ENCODE measurements around the gene REEP3.
A peak's percentile ranks its signal among the peaks of the same experiment; 100 is the strongest.

Gene REEP3

DNA sequence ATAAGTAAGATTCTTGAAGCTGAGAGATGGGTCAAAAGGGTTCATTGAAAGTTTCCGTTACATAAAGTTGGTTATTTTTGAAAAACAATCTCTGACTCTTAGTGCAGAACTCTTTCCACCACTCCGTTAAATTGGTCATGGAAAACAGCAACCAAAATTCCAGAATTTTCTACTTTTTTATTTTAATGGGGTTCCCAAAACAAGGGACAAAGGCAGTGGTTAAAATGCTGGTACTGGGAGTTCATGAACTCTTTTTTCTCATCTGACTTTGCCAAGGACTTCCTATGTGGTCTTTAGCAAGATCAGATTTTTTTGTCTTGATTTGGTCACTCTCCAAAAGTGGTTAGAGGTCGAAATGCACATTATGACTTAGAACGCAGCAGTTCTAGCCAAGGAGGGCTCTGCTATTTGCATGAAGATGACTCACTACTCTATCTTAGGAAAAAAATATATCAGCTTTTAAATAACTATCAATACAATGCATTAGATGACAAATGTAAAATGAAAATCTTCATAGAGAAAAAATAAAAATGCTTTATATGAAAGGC, 145.7 kb downstream of the REEP3 start:
- TF ChIP-seq, protein P1, sequence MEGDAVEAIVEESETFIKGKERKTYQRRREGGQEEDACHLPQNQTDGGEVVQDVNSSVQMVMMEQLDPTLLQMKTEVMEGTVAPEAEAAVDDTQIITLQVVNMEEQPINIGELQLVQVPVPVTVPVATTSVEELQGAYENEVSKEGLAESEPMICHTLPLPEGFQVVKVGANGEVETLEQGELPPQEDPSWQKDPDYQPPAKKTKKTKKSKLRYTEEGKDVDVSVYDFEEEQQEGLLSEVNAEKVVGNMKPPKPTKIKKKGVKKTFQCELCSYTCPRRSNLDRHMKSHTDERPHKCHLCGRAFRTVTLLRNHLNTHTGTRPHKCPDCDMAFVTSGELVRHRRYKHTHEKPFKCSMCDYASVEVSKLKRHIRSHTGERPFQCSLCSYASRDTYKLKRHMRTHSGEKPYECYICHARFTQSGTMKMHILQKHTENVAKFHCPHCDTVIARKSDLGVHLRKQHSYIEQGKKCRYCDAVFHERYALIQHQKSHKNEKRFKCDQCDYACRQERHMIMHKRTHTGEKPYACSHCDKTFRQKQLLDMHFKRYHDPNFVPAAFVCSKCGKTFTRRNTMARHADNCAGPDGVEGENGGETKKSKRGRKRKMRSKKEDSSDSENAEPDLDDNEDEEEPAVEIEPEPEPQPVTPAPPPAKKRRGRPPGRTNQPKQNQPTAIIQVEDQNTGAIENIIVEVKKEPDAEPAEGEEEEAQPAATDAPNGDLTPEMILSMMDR (IDR thresholded peaks at IDR 0.05; ENCODE audit: low read depth, low read length, missing control alignments) = no peak
- DNase-seq (ENCODE audit: low read depth) = peak; percentile 31
- H3K4me3 ChIP-seq (ENCODE audit: low read depth, low read length) = no peak overlapping the region

GRCh38 chr10:63667596-63668480, 146.6 kb downstream of the REEP3 start:
- TF ChIP-seq, protein P1 (IDR thresholded peaks at IDR 0.05; ENCODE audit: low read depth, low read length, missing control alignments) = no peak
- no peak overlapping the region for H3K4me3 ChIP-seq (ENCODE audit: low read depth, low read length)
- DNase-seq (ENCODE audit: low read depth) = no peak

GRCh38 chr10:63670291-63670898, 149.2 kb downstream of the REEP3 start:
- TF ChIP-seq, protein P1 (IDR thresholded peaks at IDR 0.05; ENCODE audit: low read depth, low read length, missing control alignments) = no peak
- H3K4me3 ChIP-seq (ENCODE audit: low read depth, low read length) = no peak overlapping the region
- DNase-seq (ENCODE audit: low read depth) = no peak

GRCh38 chr10:63671317-63671937, 150.2 kb downstream of the REEP3 start:
- DNase-seq (ENCODE audit: low read depth) = no peak
- no peak overlapping the region for H3K4me3 ChIP-seq (ENCODE audit: low read depth, low read length)
- TF ChIP-seq, protein P1 (IDR thresholded peaks at IDR 0.05; ENCODE audit: low read depth, low read length, missing control alignments) = no peak

DNA sequence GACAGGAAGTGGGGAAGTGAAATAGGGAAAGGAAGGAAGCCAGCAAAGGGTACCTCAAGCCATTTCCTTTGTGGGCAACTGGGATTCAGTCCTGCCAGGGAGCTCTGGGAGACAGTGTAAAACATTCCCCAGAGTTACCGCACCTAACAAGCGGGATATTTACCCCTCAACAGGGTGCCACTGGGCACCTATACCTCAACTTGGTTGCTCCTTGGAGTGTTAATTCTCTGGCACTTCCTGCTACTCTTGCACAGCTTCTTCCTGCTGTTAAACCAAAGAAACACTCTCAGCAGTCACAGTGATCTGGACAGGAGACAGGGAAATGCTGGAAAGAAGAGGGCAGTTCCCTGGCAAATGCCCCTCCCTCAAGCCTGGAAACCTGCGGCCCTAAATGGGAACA, 151.3 kb downstream of the REEP3 start:
- no peak overlapping the region for H3K4me3 ChIP-seq (ENCODE audit: low read depth, low read length)
- TF ChIP-seq, protein P1 (IDR thresholded peaks at IDR 0.05; ENCODE audit: low read depth, low read length, missing control alignments) = no peak
- DNase-seq (ENCODE audit: low read depth) = no peak

- DNase-seq (ENCODE audit: low read depth) = no peak
- H3K4me3 ChIP-seq (ENCODE audit: low read depth, low read length) = no peak overlapping the region
- TF ChIP-seq, protein P1 (IDR thresholded peaks at IDR 0.05; ENCODE audit: low read depth, low read length, missing control alignments) = no peak
These were observed 152.0 kb downstream of the REEP3 start for GRCh38 chr10:63673246-63673645.

Measured in GM12864 (cell line).